CD4-positive, CD25-positive, alpha-beta regulatory T cell (primary cell): ENCODE measurements around the gene PIK3R5. TPM values are rescaled to one million over a fixed set of nuclear protein-coding genes. Genes with fewer than 3 reads are reported as not detected.
A peak's percentile ranks its signal among the peaks of the same experiment; 100 is the strongest.
"Not testable (repeated sequence)": the region's sequence is repeated elsewhere in the genome, so short reads cannot be mapped to it uniquely, and the experiment has no call there.

Source experiments
- ATAC-seq, 2 donors: fragments of 150-1000 bp; cut with Tn5 transposase; one replicate each; pipeline ENCODE4 v1.10.0; 2021; ENCODE audit warnings: low read depth in 2 of 2, moderate number of reproducible peaks in 2 of 2, moderate library complexity in 1 of 2
- DNase-seq, 3 donors: peaks; one replicate each; pipeline versions ENCODE4 v3.0.0 to v3.0.0-alpha.2; 2012 to 2022; ENCODE audit warnings: mixed read lengths in 1 of 3
- H3K27ac ChIP-seq: one replicate; pipeline ENCODE4 v1.7.0; 2013; ENCODE audit warnings: mild to moderate bottlenecking, low read length; ENCODE audit not compliant: insufficient read depth, poor library complexity, severe bottlenecking
- H3K27me3 ChIP-seq: one replicate; pipeline ENCODE4 v1.7.0; 2013; ENCODE audit warnings: low read length; ENCODE audit not compliant: control insufficient read depth, insufficient read depth
- H3K36me3 ChIP-seq: one replicate; pipeline ENCODE4 v1.7.0; 2013; ENCODE audit warnings: mild to moderate bottlenecking, low read length, moderate library complexity; ENCODE audit not compliant: control insufficient read depth, insufficient read depth
- H3K4me1 ChIP-seq: 2 replicates; pipeline ENCODE4 v1.7.0; 2013; ENCODE audit warnings: mild to moderate bottlenecking, low read length; ENCODE audit not compliant: insufficient read depth, control insufficient read depth, poor library complexity, severe bottlenecking
- H3K4me3 ChIP-seq: one replicate; pipeline ENCODE4 v1.7.0; 2013; ENCODE audit warnings: low read depth, mild to moderate bottlenecking, low read length, moderate library complexity
- H3K9me3 ChIP-seq, 2 experiments: 1 replicate in 1 of 2; 2 replicates in 1 of 2; pipeline ENCODE4 v1.7.0; 2013; ENCODE audit warnings: low read length in 2 of 2, mild to moderate bottlenecking in 1 of 2, moderate library complexity in 1 of 2; ENCODE audit not compliant: control insufficient read depth in 2 of 2
- H3K27ac Mint-ChIP-seq, 3 donors: one replicate each; pipeline ENCODE4 v1.8.0; 2020 to 2022; ENCODE audit warnings: mild to moderate bottlenecking in 3 of 3, mixed read lengths in 3 of 3, moderate library complexity in 2 of 3
- H3K27me3 Mint-ChIP-seq: one replicate; pipeline ENCODE4 v1.8.0; 2022; ENCODE audit warnings: mild to moderate bottlenecking, mixed read lengths
- H3K36me3 Mint-ChIP-seq: one replicate; pipeline ENCODE4 v1.8.0; 2020; ENCODE audit warnings: mixed read lengths
- H3K4me1 Mint-ChIP-seq, 4 donors: one replicate each; pipeline ENCODE4 v1.8.0; 2020 to 2022; ENCODE audit warnings: mixed read lengths in 4 of 4, mild to moderate bottlenecking in 1 of 4
- H3K4me3 Mint-ChIP-seq, 4 donors: one replicate each; pipeline ENCODE4 v1.8.0; 2020 to 2022; ENCODE audit warnings: mild to moderate bottlenecking in 4 of 4, mixed read lengths in 4 of 4, moderate library complexity in 3 of 4
- H3K9me3 Mint-ChIP-seq, 7 donors: one replicate each; pipeline ENCODE4 v1.8.0; 2020 to 2022; ENCODE audit warnings: mixed read lengths in 7 of 7, mild to moderate bottlenecking in 3 of 7, moderate library complexity in 2 of 7
- polyA plus RNA-seq, 4 donors: library from polyadenylated mRNA; unstranded; fragments of 300-500 nt; fragmentation: Illumina TruSeq; gene quantifications; one replicate each; pipeline ENCODE4 v1.2.3, GENCODE V29; 2021
- total RNA-seq: library from RNA; stranded (reverse); gene quantifications from one replicate; pipeline ENCODE4 v1.2.3, GENCODE V29; 2022

Gene PIK3R5
- total and polyA plus RNA-seq, 5 donors from 2014 or later: 34.8 to 275 (median 37.5) TPM

DNA sequence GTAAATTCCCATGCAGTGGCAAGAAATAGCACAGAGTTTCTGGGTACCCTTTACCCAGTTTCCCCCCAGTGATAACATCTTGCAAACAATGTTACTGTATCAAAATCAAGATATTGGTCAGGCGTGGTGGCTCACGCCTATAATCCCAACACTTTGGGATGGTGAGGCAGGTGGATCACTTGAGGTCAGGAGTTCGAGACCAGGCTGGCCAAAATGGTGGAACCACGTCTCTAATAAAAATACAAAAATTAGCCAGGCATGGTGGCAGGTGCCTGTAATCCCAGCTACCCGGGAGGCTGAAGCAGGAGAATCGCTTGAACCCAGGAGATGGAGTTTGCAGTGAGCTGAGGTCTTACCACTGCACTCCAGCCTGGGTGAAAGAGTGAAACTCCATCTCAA lies 109.3 kb downstream of the PIK3R5 start:
- not testable (repeated sequence) for H3K27me3 Mint-ChIP-seq, H3K27me3 ChIP-seq, H3K36me3 Mint-ChIP-seq, H3K36me3 ChIP-seq, H3K4me3 ChIP-seq, H3K27ac Mint-ChIP-seq, H3K4me3 Mint-ChIP-seq, DNase-seq, H3K27ac ChIP-seq, H3K9me3 ChIP-seq, ATAC-seq, H3K9me3 Mint-ChIP-seq, H3K4me1 ChIP-seq
- H3K4me1 Mint-ChIP-seq: peaks cover 11 to 21% (median 14%) of the 10 kb centered on the region in 4 donors

DNA sequence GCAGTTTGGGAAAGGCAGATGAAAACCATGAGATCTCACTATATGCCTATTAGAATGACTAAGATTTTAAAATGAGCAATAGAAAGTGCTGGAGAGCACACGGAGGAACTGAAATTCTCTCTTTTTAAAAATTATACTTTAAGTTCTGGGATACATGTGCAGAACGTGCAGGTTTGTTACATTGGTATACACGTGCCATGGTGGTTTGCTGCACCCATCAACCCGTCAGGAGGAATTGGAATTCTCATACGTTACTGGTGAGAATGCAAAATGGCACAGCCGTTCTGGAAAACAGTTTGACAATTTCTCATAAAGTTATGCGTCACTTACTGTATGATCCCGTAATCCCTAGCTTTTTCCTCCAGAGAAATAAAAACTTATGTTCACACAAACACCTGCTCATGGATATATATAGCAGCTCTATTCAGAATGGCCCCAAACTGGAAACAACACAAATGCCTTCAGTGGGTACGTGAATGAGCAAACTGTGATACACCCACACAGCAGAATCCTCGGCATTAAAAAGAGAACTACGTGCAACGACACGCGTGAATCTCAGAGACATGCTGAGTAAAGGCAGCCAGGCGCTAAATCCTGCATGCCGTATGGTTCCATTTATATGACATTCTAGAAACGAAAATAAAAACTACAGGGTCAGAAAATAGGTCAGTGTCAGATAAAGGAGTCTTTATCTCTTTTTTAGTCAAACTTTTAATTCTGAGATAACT lies 109.9 kb downstream of the PIK3R5 start:
- Histone ChIP-seq H3K9me3 (no peaks in the 10 kb centered on the region), H3K36me3 (no peaks in the 10 kb centered on the region), H3K4me1 (no peaks in the 10 kb centered on the region), H3K27me3 (no peaks in the 10 kb centered on the region), H3K27ac (no peak overlapping the region), H3K4me3 (no peak overlapping the region)
- ATAC-seq (no peak), DNase-seq (no peak)
- Mint-ChIP-seq H3K4me1 (peaks cover 11 to 21% (median 14%) of the 10 kb centered on the region in 4 donors), H3K27ac (no peak overlapping the region), H3K27me3 (peaks cover 14% of the 10 kb centered on the region), H3K4me3 (no peak overlapping the region), H3K36me3 (no peaks in the 10 kb centered on the region), H3K9me3 (peaks cover 0 to 1% (median 0%) of the 10 kb centered on the region in 7 donors)

DNA sequence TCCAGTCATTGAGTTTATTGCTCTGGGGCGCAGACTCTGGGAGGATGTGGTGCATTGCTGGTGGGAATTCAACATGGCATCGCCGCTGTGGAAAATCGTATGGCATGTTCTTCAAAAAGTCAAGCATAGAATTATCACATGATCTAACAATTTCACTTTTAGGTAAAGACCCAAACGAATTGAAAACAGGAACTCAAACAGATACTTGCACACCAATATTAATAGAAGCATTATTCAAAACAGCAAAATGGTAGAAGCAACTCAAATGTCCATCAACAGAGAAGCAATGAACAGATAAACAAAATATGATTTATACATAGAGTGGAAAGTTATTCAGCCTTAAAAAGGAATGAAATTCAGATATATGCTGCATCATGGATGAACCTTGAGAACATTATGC lies 113.9 kb downstream of the PIK3R5 start:
- Histone ChIP-seq H3K27me3 (no peaks in the 10 kb centered on the region), H3K4me1 (no peaks in the 10 kb centered on the region), H3K4me3 (no peak overlapping the region), H3K27ac (no peak overlapping the region), H3K9me3 (no peaks in the 10 kb centered on the region), H3K36me3 (no peaks in the 10 kb centered on the region)
- ATAC-seq: no peak
- Mint-ChIP-seq H3K36me3 (no peaks in the 10 kb centered on the region), H3K27ac (no peak overlapping the region), H3K4me3 (no peak overlapping the region), H3K4me1 (peaks cover 0 to 7% (median 3%) of the 10 kb centered on the region in 4 donors), H3K27me3 (peaks cover 6% of the 10 kb centered on the region), H3K9me3 (no peaks in the 10 kb centered on the region)
- no peak for DNase-seq

DNA sequence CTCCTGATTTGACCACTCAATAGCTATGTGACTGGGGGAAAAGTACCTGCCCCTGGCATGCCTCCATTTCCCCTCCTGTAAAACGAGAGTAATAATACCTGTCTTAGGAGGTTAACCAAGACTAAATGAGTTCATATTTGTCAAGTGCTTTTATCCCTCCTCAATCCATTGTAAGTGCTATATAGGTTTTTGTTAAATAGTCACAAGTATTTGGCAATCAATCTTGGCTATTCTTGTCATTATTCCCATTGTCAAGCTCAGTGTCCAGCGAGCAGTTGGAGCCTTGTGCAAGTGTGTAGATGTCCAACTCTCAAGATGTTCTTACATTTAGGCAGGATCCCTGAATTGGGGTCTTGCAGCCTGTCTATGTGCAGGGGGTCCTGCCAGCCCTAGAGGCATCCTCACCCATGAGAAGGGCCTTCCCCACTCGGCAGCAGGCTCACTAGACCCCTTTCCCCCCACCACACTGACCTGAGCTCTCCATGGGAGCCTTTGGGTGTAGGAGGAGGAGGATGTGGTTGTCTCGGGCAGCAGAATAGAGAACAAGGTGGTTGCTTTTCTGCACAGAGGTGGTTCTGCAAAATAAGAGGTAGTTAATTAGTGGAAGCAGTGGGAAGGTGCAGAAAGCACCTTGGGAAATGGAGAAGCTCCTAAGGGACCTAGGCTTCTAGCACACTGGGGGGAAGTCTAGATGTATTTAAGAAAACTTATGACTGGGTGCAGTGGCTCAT lies 116.0 kb downstream of the PIK3R5 start:
- Mint-ChIP-seq H3K4me3 (no peak overlapping the region), H3K27ac (peak overlapping the region in 1 of 3 donors; percentile 76), H3K4me1 (peaks cover 0 to 5% (median 0%) of the 10 kb centered on the region in 4 donors), H3K27me3 (peaks cover 6% of the 10 kb centered on the region), H3K9me3 (no peaks in the 10 kb centered on the region), H3K36me3 (no peaks in the 10 kb centered on the region)
- DNase-seq: no peak
- Histone ChIP-seq H3K4me1 (no peaks in the 10 kb centered on the region), H3K36me3 (no peaks in the 10 kb centered on the region), H3K27ac (no peak overlapping the region), H3K27me3 (no peaks in the 10 kb centered on the region), H3K9me3 (no peaks in the 10 kb centered on the region), H3K4me3 (no peak overlapping the region)
- ATAC-seq: no peak

DNA sequence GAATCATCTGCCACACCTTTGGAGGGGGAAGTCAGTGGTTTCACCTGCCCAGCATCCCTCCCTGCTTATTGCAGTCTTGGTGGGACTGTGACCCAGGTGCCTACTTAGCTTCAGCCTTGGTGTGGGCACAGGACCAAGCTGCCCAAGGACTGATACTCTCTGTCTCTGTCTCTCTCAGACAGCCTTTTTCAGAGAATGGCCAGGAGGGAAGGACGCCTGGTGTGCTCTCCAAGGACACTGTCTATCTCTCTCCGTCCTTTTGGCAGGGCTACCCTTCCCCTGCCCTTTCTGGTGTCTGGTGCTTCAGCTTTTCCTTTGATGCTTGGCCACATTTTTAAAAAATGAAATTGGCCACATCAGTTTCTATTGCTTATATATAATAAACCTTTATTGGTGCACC lies 117.6 kb downstream of the PIK3R5 start:
- H3K9me3 ChIP-seq: no peaks in the 10 kb centered on the region
- Mint-ChIP-seq H3K4me1 (peaks cover 0 to 5% (median 0%) of the 10 kb centered on the region in 4 donors), H3K27me3 (peaks cover 12% of the 10 kb centered on the region), H3K4me3 (no peak overlapping the region), H3K27ac (no peak overlapping the region), H3K36me3 (no peaks in the 10 kb centered on the region), H3K9me3 (no peaks in the 10 kb centered on the region)
- H3K4me1 ChIP-seq: no peaks in the 10 kb centered on the region
- DNase-seq (no peak), ATAC-seq (no peak)
- H3K27ac ChIP-seq: no peak overlapping the region
- no peaks in the 10 kb centered on the region for H3K36me3 ChIP-seq
- no peaks in the 10 kb centered on the region for H3K27me3 ChIP-seq
- H3K4me3 ChIP-seq: no peak overlapping the region

DNA sequence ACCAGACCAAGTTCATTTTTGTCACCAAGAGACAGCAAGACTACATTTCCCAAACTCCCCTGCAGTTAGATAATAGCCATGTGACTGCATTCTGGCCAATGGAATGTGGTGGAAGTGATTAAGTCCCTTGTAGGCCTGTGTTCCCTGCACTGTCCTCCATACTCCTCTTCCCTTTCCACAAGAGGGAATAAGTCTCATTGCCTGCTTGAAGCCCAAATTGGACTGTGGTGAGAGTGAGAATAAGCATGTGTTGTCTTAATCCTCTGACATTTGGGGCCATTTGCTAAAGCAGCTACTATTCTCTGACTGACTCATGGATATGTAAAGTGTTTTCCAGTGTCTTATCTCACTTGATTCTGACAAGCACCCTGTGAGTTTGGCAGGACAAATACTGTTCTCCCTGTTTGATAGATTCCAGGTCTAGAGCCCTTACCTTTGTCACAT lies 118.7 kb downstream of the PIK3R5 start:
- Mint-ChIP-seq H3K9me3 (no peaks in the 10 kb centered on the region), H3K4me1 (peaks cover 0 to 2% (median 0%) of the 10 kb centered on the region in 4 donors), H3K4me3 (no peak overlapping the region), H3K36me3 (no peaks in the 10 kb centered on the region), H3K27ac (no peak overlapping the region), H3K27me3 (peaks cover 12% of the 10 kb centered on the region)
- Histone ChIP-seq H3K4me1 (no peaks in the 10 kb centered on the region), H3K4me3 (no peak overlapping the region), H3K36me3 (no peaks in the 10 kb centered on the region), H3K9me3 (no peaks in the 10 kb centered on the region), H3K27ac (no peak overlapping the region), H3K27me3 (no peaks in the 10 kb centered on the region)
- DNase-seq: peak in 1 of 3 donors; percentile 28
- no peak for ATAC-seq

DNA sequence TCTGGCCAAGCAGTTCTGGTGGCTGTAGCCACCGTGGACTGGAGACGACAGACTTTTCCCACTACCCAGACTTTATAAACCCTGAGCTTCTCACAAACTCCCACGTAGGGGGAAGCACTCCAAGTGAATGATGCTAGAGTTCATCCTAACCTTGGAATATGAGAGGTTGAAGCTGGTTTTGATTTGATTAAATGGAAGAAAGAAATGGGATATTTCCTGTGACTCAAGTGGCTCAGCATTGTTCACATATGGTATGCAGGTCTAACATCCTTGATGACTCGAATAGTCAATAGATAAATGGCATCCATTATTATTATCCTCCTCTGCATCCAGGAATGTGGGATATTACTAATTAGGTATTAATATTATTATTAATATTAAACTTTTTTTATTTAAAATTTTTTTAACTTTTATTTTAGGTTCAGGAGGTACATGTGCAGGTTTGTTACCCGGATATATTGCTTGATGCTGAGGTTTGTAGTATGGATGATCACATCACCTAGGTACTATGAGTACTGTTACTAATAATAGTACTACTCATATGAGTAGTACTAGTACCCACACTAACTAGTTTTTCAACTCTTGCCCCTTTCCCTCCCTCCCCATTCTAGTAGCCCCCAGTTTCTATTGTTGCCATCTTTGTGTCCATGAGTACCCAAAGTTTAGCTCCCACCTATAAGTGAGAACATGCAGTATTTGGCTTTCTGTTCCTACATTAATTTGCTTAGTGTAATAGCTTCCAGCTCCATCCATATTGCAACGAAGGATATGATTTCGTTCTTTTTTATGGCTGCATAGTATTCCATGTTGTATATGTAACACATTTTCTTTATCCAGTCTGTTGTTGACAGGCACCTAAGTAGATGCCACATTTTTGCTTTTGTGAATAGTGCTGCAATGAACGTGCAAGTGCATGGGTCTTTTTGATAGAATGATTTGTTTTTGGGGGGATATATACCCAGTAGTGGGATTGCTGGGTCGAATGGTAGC lies 121.0 kb downstream of the PIK3R5 start:
- Mint-ChIP-seq H3K27ac (no peak overlapping the region), H3K9me3 (no peaks in the 10 kb centered on the region), H3K4me1 (no peaks in the 10 kb centered on the region), H3K36me3 (no peaks in the 10 kb centered on the region), H3K4me3 (no peak overlapping the region), H3K27me3 (peaks cover 11% of the 10 kb centered on the region)
- H3K27ac ChIP-seq: no peak overlapping the region
- DNase-seq (no peak), ATAC-seq (no peak)
- H3K27me3 ChIP-seq: no peaks in the 10 kb centered on the region
- no peak overlapping the region for H3K4me3 ChIP-seq
- no peaks in the 10 kb centered on the region for H3K9me3 ChIP-seq
- H3K4me1 ChIP-seq: no peaks in the 10 kb centered on the region
- H3K36me3 ChIP-seq: no peaks in the 10 kb centered on the region
